Prostate gland (tissue), 2 donors: ENCODE data around the gene ANGEL2. TPM values are rescaled to one million over a fixed set of nuclear protein-coding genes. Genes with fewer than 3 reads are reported as not detected.

Experiments used
- DNase-seq: peaks from one replicate; pipeline ENCODE4 v3.0.0-alpha.2; 2019; ENCODE audit warnings: low spot score
- H3K27ac ChIP-seq, 2 donors: fragments of 200-600 bp; sonication (generic); 2 replicates each; pipeline ENCODE4 v1.5.1; 2017 to 2019
- H3K27me3 ChIP-seq: fragments of 200-600 bp; sonication (generic); replicated peaks from 2 replicates; pipeline ENCODE4 v1.5.1; 2019; ENCODE audit not compliant: insufficient read depth
- H3K36me3 ChIP-seq, 2 donors: fragments of 200-600 bp; sonication (generic); 1 replicate in 1 of 2; 2 replicates in 1 of 2; pipeline versions ENCODE4 v1.5.1 to v1.8.1; 2017 to 2019
- H3K4me1 ChIP-seq: fragments of 200-600 bp; sonication (generic); replicated peaks from 2 replicates; pipeline ENCODE4 v1.5.1; 2019
- H3K4me3 ChIP-seq, 2 donors: fragments of 200-600 bp; sonication (generic); 2 replicates each; pipeline ENCODE4 v1.5.1; 2017 to 2019
- H3K9me3 ChIP-seq: fragments of 200-600 bp; sonication (generic); 2 replicates; pipeline ENCODE4 v1.5.1; 2017
- CTCF ChIP-seq, 4 experiments: fragments of 200-600 bp in 2 of 4; fragments of 450-650 bp in 2 of 4; sonication (generic) in 2 of 4; IDR thresholded peaks; 1 replicate in 3 of 4; 2 replicates in 1 of 4; pipeline ENCODE4 v1.5.1; 2016 to 2019; ENCODE audit warnings: antibody characterized with exemption in 4 of 4, mild to moderate bottlenecking in 2 of 4, moderate library complexity in 2 of 4
- POLR2A ChIP-seq: fragments of 450-650 bp; IDR thresholded peaks from one replicate; pipeline ENCODE4 v1.6.1; 2016; ENCODE audit warnings: antibody characterized with exemption, mild to moderate bottlenecking
- POLR2AphosphoS5 ChIP-seq: sonication (generic); formaldehyde crosslinking; IDR thresholded peaks from one replicate; pipeline ENCODE4 v1.6.1; 2017; ENCODE audit warnings: antibody characterized with exemption
- WGBS: methylation state at CpG from one replicate; pipeline ENCODE4 v1.1.5; 2018; 5-methylcytosine and 5-hydroxymethylcytosine counted together
- intact Hi-C: fragments of 100-400 bp; cut with DNase I; formaldehyde crosslinking; loops from one replicate; pipeline ENCODE4 v1.14.2; 2022
- total RNA-seq, 2 donors: library from RNA; depleted of rRNA; stranded (reverse); fragments of >200 nt; gene quantifications; one replicate each; pipeline ENCODE4 v1.1.0, GENCODE V29; 2016

ANGEL2 gene
- total RNA-seq, 2 donors from 2014 or later, result 54.0 to 57.3 TPM

- DNase-seq, result no peak
- WGBS, result 92% methylated on average over 6 of the region's 6 CpGs
- no peaks in the 10 kb centered on the region for H3K27me3 ChIP-seq
- TF ChIP-seq POLR2A (no peak), POLR2AphosphoS5 (no peak), CTCF (IDR thresholded peaks at IDR 0.05) (no peak)
- H3K27ac ChIP-seq, result no peak overlapping the region
- H3K4me3 ChIP-seq, result no peak overlapping the region
- H3K9me3 ChIP-seq, result no peaks in the 10 kb centered on the region
- no peaks in the 10 kb centered on the region for H3K36me3 ChIP-seq
- H3K4me1 ChIP-seq, result no peaks in the 10 kb centered on the region
- intact Hi-C loops, result no loop called here
Observed at GRCh38 chr1:212964102-212964501, 51.6 kb downstream of the ANGEL2 start.

GRCh38 chr1:212962509-212962908 lies 53.2 kb downstream of the ANGEL2 start:
- H3K4me1 ChIP-seq, result no peaks in the 10 kb centered on the region
- no peak for TF ChIP-seq CTCF (IDR thresholded peaks at IDR 0.05)
- no peak for TF ChIP-seq POLR2A
- TF ChIP-seq POLR2AphosphoS5, result no peak
- no peaks in the 10 kb centered on the region for H3K36me3 ChIP-seq
- no peaks in the 10 kb centered on the region for H3K27me3 ChIP-seq
- 76% methylated on average over 5 of the region's 5 CpGs for WGBS
- no peaks in the 10 kb centered on the region for H3K9me3 ChIP-seq
- no peak overlapping the region for H3K27ac ChIP-seq
- intact Hi-C loops, result no loop called here
- no peak overlapping the region for H3K4me3 ChIP-seq
- no peak for DNase-seq

- H3K9me3 ChIP-seq, result no peaks in the 10 kb centered on the region
- DNase-seq, result no peak
- no peak for TF ChIP-seq POLR2A
- no peak for TF ChIP-seq POLR2AphosphoS5
- TF ChIP-seq CTCF (IDR thresholded peaks at IDR 0.05), result no peak
- H3K27ac ChIP-seq, result no peak overlapping the region
- no peaks in the 10 kb centered on the region for H3K4me1 ChIP-seq
- no peaks in the 10 kb centered on the region for H3K27me3 ChIP-seq
- intact Hi-C loops, result no loop called here
- WGBS, result 94% methylated on average over 6 of the region's 6 CpGs
- no peaks in the 10 kb centered on the region for H3K36me3 ChIP-seq
- no peak overlapping the region for H3K4me3 ChIP-seq
Observed at GRCh38 chr1:212960932-212961331, 54.7 kb downstream of the ANGEL2 start.

GRCh38 chr1:212959266-212960220 lies 56.1 kb downstream of the ANGEL2 start:
- WGBS, result 89% methylated on average over 18 of the region's 18 CpGs

More at GRCh38 chr1:212959266-212960220, 56.1 kb downstream of the ANGEL2 start:
- no peaks in the 10 kb centered on the region for H3K27me3 ChIP-seq
- no peak overlapping the region for H3K27ac ChIP-seq
- no peaks in the 10 kb centered on the region for H3K9me3 ChIP-seq
- H3K36me3 ChIP-seq, result no peaks in the 10 kb centered on the region
- intact Hi-C loops, result no loop called here
- no peak overlapping the region for H3K4me3 ChIP-seq
- no peaks in the 10 kb centered on the region for H3K4me1 ChIP-seq
- TF ChIP-seq CTCF (IDR thresholded peaks at IDR 0.05), result no peak
- DNase-seq, result no peak
